GM12865 (cell line): ENCODE results near the gene GRID1.

Source experiments
- DNase-seq: peaks from one replicate; pipeline ENCODE4 v3.0.0; 2010; ENCODE audit warnings: low read depth
- H3K4me3 ChIP-seq: 2 replicates; pipeline ENCODE4 v1.5.1; 2011; ENCODE audit warnings: mild to moderate bottlenecking, low read depth, low read length, control low read depth
- TF ChIP-seq, protein P1 (sequence below): IDR thresholded peaks from 2 replicates; pipeline ENCODE4 v1.5.1; 2011; ENCODE audit warnings: low read length, control low read depth, low read depth, inconsistent platforms; ENCODE audit not compliant: insufficient read depth; ENCODE audit errors: missing control alignments

The GRID1 gene

DNA sequence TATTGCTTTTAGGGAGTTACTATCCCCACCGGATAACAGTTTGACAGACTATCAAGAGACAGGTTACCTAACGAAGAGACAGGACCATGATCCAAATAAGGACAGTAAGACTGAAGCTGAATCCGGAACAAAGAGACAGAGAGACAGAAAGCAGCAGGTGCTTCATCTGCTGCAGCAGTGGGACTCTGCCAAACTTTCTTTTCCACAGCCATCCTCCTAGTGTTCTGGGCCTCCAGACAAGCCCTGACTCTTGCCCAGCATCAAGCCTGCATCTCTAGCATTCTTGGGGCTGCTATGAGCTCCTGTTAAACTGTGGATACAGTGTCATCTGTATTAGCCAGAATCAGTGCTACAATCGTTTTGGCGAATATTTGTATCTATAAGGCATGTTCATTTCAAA, 761.7 kb downstream of the GRID1 start:
- TF ChIP-seq, protein P1, sequence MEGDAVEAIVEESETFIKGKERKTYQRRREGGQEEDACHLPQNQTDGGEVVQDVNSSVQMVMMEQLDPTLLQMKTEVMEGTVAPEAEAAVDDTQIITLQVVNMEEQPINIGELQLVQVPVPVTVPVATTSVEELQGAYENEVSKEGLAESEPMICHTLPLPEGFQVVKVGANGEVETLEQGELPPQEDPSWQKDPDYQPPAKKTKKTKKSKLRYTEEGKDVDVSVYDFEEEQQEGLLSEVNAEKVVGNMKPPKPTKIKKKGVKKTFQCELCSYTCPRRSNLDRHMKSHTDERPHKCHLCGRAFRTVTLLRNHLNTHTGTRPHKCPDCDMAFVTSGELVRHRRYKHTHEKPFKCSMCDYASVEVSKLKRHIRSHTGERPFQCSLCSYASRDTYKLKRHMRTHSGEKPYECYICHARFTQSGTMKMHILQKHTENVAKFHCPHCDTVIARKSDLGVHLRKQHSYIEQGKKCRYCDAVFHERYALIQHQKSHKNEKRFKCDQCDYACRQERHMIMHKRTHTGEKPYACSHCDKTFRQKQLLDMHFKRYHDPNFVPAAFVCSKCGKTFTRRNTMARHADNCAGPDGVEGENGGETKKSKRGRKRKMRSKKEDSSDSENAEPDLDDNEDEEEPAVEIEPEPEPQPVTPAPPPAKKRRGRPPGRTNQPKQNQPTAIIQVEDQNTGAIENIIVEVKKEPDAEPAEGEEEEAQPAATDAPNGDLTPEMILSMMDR = no peak
- DNase-seq = no peak
- H3K4me3 ChIP-seq = no peak overlapping the region

DNA sequence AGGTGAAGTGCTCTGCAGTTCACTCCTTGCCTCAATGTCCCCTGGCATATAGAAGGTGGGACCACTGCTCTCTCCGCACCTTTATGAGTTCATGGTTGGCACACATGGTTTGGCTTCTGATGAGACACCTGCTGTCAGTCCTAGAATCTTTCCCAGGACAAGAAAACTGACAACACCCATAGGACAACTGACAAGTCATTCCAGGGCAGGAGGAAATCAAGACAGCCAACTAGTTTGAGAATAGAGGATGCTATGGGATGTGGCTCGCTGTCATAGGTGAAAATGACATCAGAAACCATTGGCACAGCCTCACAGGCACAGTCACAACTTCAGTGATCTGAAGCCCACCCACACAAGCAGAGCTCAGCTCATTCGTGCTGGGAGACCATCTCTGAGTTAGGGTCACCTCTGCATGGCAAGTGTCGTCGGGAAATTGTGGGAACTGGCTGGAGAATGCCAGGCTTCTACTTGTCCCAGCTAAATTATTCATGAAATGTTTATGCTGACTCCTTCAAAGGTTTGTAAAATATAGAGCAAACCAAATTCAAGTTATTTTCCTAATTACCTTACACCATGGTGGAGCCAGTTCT, 762.4 kb downstream of the GRID1 start:
- no peak overlapping the region for H3K4me3 ChIP-seq
- DNase-seq = no peak
- TF ChIP-seq, protein P1 = no peak

DNA sequence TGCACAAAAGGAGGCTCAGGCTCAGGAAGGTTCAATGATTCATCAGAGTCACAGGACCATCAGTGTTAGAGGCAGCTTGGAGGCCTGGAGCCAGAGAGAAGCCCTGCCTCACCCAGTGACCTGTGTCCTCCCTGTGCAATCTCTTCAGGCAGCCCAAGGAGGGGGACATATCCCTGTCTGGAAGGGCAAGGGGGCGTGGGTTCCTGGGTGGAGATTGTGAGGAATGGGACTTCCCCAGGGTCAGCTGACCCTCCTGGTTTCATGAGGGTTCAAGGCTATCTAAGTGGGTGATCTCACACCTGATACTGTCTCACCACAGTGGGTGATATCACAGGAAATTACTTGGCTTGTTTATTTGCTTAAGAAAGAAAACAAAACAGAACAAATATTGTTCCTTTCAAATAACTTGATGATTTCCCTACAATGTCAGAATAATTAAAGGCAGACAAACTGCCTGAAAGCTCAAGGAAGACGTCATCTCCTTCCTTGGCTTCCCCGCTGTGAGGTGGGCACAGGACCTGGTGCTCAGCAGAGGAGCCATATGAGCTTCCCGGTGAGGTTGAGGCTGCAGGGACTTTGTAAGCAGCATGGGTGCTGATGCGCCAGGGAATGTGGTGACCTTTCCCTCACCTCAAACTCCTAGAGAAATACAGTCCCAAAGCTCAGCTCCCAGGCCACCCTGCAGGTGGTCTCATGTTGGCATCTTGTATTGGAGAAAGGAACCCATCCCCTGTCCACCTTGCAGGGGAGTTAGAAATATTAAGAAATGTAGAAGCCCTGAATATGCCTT, 763.2 kb downstream of the GRID1 start:
- no peak overlapping the region for H3K4me3 ChIP-seq
- TF ChIP-seq, protein P1 = no peak
- DNase-seq = no peak

DNA sequence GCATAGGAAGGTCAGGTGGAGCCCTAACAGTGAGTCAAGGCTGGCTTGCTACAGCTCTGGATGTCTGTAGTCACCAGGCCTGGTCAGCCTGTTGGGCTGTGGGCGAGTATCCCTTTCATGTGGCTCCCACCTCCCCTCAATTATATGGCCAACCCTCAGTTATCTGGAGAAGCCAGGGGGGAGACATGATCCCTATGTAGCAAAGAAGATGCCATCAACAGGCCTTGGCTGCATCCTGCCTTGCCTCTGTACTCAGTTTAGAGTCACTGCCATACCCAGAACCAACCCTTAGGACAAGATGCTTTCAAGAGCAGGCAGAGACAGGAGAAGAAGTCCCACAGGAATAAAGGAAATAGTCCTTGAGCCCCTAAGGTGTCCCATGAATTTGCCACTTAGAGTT, 763.9 kb downstream of the GRID1 start:
- no peak overlapping the region for H3K4me3 ChIP-seq
- no peak for DNase-seq
- TF ChIP-seq, protein P1 = no peak

DNA sequence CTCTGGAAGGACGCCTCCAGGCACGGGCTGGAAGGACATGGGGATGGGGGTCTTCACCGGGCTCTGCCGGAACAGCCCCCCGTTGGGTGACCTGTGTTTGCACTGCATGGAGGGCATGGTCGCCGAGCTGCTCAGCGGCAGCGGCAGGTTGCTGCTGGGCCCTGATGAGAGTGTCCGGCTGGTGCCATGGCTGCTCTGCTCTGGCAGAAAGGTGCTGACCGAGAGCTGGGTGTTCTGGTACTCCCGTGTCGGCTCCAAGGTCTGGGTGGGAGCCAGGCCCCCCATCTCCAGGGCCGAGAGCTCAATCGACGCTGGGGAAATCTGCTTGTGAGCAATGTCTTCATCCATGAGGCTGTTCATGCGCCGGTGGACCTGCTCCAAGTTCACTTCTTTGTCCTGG, 764.3 kb downstream of the GRID1 start:
- TF ChIP-seq, protein P1 = no peak
- no peak for DNase-seq
- H3K4me3 ChIP-seq = no peak overlapping the region

DNA sequence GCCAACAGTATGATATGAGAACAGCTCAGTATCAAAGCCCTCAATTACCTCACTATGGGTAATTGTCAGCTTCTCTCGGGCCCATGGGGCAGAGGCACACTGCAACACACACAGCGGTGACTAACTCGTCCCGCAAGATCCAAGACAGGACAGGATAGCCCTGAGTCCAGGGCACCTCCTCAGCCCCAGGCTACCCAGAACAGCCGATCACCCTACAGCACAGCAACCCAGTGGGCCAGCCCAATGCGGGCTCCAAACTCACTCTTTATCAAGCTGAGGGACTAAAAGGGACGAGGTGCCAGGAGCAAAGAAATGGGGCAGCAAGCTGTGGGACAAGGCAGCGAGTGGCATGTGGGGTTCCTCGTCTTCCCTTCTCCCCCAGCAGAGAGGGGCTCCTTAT, 765.1 kb downstream of the GRID1 start:
- no peak for DNase-seq
- H3K4me3 ChIP-seq = no peak overlapping the region
- TF ChIP-seq, protein P1 = no peak

DNA sequence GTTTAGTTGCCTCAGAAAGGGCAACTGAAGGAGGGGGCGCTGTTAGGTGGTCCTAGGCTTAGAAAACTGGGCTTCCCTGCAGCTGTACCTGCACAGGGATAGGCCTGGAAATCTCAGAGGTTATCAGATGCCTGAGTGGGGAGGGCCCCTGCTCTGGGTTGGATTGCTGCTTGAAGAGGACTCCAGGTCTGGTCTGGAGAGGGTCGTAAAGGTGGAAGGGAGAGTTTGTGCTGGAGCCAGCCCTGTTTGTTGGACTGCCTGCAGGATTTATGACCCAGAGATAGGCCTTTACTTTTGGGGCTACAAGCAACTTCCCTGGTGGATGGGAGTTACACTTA, 765.9 kb downstream of the GRID1 start:
- no peak overlapping the region for H3K4me3 ChIP-seq
- DNase-seq = no peak
- TF ChIP-seq, protein P1 = no peak
